GM13976 (cell line): Measurements from ENCODE around the gene USP7.
"Not testable (repeated sequence)": the region's sequence is repeated elsewhere in the genome, so short reads cannot be mapped to it uniquely, and the experiment has no call there.

ENCODE experiments used
- DNase-seq: peaks from one replicate; pipeline ENCODE4 v3.0.0; 2012; ENCODE audit warnings: low spot score
- CTCF ChIP-seq: IDR thresholded peaks from 2 replicates; pipeline ENCODE4 v1.5.1; 2012; ENCODE audit warnings: borderline replicate concordance, mild to moderate bottlenecking; ENCODE audit not compliant: insufficient read depth; ENCODE audit errors: extremely low read depth, missing control alignments, control extremely low read depth
- in situ Hi-C: fragments of 300-500 bp; cut with MboI; formaldehyde crosslinking; loops from one replicate; pipeline ENCODE4 v1.12.0; 2022; ENCODE audit warnings: low sequenced_read_pairs, mixed read lengths, inconsistent platforms; ENCODE audit not compliant: unreplicated experiment

Gene USP7

GRCh38 chr16:8996891-8997290 lies 33.2 kb upstream of the USP7 start:
- in situ Hi-C loops, result no loop called here
- no peak for TF ChIP-seq CTCF
- DNase-seq, result no peak

GRCh38 chr16:8990445-8990844 lies 26.7 kb upstream of the USP7 start:
- no peak for TF ChIP-seq CTCF
- DNase-seq, result no peak
- in situ Hi-C loops, result no loop called here

- in situ Hi-C loops, result no loop called here
- no peak for TF ChIP-seq CTCF
- no peak for DNase-seq
Observed at GRCh38 chr16:8989099-8989878, 25.6 kb upstream of the USP7 start.

GRCh38 chr16:8986818-8987191 lies 23.1 kb upstream of the USP7 start:
- no peak for TF ChIP-seq CTCF
- in situ Hi-C loops, result no loop called here
- DNase-seq, result no peak

- no peak for TF ChIP-seq CTCF
- no peak for DNase-seq
- in situ Hi-C loops, result no loop called here
Observed at GRCh38 chr16:8986111-8986510, 22.4 kb upstream of the USP7 start.

- DNase-seq, result no peak
- in situ Hi-C loops, result no loop called here
- no peak for TF ChIP-seq CTCF
Observed at GRCh38 chr16:8982816-8983215, 19.1 kb upstream of the USP7 start.

GRCh38 chr16:8981901-8982300 lies 18.2 kb upstream of the USP7 start:
- in situ Hi-C loops, DNase-seq: not testable (repeated sequence)

- DNase-seq, in situ Hi-C loops: not testable (repeated sequence)
Observed at GRCh38 chr16:8976189-8976588, 12.5 kb upstream of the USP7 start.
